GM19395 (cell line): ENCODE results near the gene MRGPRF.

Experiments
- ATAC-seq: cut with Tn5 transposase; IDR thresholded peaks from one replicate; pipeline ENCODE4 v1.9.1; 2021; ENCODE audit warnings: mild to moderate bottlenecking, moderate library complexity; ENCODE audit not compliant: unreplicated experiment

MRGPRF gene

GRCh38 chr11:69050592-69051380 lies 37.7 kb upstream of the MRGPRF start:
- ATAC-seq = no peak

DNA sequence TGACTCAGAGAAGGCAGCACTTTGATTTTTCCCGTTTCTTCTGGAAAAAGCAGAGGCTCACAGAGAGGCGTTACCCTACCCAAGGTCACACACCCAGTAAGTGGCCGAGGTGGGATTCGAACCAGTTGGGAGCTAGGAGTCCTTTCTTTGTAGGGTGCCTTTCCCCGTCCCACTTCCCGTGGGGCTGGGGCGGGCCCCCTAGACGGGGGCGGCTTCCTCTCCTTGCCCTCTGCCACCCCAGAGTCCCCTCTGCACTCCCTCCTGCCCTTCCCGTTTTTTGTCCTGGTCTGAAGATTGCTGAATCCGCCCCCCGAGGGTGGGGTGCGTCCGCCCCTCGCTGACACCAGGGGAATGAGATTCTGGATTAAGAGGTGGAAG lies 36.4 kb upstream of the MRGPRF start:
- ATAC-seq = no peak

DNA sequence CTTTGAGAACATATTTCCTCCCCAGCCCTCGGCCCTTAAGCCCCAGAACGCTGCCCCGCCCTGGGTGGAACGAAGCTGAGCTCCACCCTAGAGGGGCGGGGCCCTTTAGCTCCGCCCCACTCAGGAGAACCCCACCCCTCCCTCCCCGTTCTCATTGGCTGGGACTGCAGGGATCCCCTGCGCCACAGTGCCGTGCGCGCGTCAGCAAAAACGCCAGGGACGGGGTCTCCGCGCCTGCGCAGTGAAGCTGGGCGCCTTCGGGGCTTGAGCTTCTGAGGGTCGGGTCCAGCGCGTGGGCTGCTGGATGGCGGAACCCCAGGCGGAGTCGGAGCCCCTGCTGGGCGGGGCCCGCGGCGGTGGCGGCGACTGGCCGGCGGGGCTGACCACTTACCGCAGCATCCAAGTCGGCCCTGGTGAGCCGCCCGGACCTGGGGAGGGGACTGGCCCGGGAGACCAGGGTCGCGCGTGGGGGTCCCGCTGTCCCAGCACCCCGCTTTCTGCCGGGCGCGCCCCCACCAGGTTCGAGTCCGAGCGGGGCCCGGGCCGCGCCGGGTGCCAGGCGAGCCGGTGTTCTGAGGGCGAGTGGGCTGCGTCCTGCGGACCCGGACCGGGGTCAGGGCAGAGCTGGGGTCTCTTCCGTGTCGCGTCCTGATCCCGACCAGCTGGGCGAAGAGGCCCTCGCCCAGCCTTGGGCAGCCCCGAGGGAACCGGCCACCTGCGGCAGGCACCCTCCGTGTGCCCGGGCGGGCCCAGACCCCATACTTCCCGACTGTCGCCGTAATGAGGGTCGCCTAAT lies 35.8 kb upstream of the MRGPRF start, which contains the start of gene TPCN2:
Gene TPCN2 (plus strand): TSS at position 239 of the 796 bp plus-strand sequence. CDS start 66 bp downstream, at position 305.
- ATAC-seq = peak; percentile 84

- ATAC-seq = no peak
These were observed 35.1 kb upstream of the MRGPRF start for GRCh38 chr11:69048031-69048693.

DNA sequence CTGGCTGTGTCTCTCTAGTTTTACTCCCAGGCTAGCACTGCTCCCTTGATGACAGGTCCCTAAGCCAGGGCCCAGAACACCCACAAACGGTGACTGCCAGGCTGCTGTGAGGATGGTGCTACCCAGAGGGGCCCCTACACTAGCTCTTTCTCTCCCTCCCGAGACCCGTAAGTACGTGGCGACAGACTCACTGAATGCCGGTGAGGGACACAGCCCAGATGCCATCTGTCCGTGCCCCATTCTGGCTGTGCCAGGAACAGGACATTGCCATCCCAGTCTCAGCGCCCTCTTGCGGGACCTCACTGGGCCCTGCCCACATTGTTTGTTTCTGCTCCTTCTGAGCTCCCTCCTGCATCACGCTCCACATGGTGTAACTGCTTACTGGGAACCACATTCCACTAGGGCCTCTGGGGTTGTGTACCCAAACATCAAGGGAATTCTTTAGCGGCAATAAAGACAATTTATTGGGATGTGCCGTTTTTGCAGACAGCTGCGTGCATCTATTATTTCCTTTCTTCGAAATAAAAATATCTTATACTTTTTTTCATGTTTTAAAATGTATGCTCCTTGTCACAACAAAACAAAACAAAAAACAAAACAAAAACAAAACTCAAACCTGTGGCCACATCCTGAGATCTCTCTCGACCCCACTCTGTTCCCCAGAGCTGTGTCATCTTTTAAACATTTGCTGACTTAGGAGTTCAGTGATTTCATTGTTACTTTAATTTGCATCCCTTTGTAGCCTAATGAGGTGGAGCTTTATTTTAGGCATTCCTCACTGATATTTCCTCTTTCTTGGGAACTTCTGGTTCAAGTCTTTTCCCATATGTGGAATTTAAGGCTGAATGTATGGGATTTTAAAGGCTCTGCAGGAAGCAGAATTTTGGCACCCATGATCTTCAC lies 31.3 kb upstream of the MRGPRF start:
- ATAC-seq = no peak

DNA sequence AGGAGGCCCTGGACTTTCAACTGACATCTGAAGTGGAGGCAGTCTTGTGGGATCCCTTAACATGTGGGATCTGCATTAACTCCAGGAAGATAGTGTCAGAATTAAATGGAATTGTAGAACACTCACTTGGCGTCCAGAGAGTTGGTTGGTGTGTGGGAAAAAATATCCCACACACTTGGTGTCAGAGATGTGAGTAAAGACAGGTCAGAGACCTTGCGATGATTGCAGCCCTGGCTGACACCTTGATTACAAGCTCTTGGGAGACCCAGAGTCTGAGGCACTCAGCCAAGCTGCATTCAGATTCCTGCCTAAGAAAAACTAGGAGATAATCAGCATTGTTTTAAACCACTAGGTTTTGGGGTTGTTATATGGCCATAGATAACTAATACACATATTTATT lies 28.5 kb upstream of the MRGPRF start:
- no peak for ATAC-seq

DNA sequence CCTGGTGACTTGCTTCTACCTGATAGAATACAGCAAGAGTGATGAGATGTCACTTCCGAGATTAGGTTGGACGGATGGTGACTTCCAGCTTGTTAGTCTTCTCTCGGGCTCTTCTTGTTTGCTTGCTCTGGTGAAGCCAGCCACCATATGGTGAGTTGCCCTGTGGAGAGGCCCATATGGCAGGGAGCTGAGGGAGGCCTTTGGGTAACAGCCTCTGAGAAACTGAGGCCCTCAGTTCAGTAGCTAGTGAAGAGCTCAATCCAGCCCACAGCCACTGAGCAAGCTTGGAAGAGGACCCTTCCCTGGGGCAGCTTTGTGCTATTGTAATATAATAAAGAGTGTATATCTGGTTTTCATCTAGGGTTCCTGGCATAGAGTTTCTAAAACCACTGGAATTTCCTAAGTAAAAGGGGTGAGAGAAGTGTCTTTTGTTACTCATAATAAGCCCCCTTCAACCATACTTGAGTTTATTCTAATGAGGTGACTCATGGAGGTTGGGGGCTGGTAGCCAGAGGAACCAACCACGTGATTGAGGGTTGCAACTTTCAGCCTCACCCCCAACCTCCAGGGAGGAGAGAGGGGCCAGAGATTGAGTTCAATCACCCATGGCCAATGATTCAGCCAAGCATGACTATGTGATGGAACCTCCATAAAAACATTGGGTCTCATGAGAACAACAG lies 27.7 kb upstream of the MRGPRF start:
- ATAC-seq = no peak

DNA sequence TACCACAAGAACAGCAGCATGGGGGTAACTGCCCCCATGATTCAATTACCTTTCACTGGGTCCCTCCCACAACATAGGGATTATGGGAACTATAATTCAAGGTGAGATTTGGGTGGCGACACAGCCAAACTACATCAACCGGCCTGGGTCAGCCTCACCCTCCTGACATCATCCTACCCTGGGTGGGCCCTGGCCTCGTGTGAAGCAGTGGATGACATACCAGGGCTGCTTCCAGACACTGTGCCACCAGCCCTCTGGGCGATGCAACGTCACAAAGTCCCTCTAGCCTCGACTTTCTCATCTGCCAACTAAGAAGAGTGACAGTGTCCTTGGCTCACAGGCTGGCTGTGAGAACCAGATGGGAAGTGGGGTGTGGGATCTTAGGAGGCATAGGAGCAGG lies 27.0 kb upstream of the MRGPRF start:
- ATAC-seq = no peak

DNA sequence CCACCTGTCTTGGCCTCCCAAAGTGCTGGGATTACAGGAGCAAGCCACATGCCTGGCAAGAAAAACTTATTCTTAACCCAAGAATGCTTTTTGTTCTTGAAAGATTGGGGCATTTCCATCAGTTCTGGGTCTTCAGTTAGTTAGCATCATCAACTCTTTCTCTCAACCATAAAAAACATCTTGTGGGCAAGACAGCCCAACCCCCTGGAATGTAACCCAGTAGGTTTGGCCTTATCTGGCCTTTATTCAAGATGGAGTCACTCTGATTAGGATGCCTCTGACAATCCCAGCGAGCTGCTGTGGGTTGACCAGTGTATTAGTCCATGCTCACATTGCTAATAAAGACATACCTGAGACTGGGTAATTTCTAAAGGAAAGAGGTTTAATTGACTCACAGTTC lies 26.5 kb upstream of the MRGPRF start:
- ATAC-seq = no peak

DNA sequence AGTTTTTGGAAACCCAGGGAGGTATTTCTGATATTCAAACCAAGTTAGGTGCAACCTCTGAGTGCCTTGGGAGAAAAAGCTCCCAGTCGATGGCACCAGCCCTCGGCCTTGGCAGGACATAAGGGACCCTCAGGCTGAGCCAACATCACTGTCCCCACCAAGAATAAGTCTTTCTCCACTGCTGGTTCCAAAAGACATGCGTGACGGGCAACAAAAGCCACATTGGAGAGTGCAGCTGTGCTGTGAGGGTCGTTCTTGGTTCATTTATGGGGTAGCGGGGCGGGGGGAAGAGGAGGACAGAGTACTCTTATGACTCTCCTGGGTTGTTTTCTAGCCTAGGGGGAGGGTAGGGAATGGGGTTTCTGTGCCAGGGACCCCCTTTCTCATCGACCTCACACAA lies 24.5 kb upstream of the MRGPRF start:
- no peak for ATAC-seq

DNA sequence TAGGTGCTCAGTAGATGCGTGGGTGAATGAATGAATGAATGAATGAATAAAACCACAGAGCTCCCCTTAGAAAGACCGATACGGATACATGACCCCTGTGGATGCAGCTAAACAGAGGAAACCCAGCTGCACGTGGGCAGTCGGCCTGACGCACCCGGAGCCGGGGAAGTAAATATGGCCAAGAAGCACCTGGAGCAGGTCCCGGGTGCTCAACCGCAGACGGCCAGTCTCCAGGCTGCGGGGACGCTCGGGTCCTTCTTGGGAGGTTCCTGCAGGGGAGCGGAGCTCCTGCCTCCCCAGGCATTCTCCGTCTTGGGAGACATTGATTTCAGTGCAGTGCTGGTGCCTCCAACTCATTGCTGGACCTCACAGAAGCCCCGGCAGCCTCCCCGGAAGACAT lies 24.0 kb upstream of the MRGPRF start:
- no peak for ATAC-seq

- ATAC-seq = no peak
These were observed 22.9 kb upstream of the MRGPRF start for GRCh38 chr11:69035946-69036340.

GRCh38 chr11:69035150-69035945 lies 22.3 kb upstream of the MRGPRF start:
- ATAC-seq = no peak

DNA sequence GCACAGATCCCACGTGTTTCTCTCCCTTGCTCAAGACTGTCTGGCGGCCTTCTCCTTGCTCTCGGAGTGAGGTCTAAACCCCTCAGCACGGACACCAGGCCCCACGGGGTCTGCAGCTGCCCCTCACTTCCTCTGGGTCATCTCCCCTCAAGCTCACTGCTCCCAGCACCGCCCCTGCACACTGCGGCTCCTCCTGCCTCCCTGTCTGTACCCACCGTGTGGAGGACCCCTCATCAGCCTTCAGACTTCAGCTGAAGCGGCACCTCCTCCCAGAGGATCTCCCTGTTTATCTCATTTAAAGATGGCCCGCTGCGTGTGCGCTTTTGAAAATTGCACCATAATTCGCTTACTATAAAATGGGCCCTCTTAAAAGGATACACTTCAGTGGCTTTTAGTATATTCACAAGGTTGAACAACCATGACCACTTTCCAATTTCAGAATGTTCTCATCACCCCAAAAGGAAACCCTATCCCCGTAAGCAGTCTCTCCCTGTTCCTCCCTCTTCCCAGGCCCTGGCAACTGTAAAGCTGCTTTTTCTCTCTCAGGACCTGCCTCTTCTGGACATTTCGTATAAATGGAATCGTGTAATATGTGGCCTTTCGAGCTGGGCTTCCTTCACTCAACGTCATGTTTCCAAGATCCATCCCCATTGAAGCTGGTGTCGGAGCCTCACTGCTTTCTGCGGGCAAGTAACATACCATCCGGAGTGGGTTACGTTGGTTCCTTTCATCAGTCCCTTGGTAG lies 21.2 kb upstream of the MRGPRF start:
- no peak for ATAC-seq

GRCh38 chr11:69033431-69033830 lies 20.4 kb upstream of the MRGPRF start:
- no peak for ATAC-seq

- ATAC-seq = no peak
These were observed 19.8 kb upstream of the MRGPRF start for GRCh38 chr11:69032833-69033232.

DNA sequence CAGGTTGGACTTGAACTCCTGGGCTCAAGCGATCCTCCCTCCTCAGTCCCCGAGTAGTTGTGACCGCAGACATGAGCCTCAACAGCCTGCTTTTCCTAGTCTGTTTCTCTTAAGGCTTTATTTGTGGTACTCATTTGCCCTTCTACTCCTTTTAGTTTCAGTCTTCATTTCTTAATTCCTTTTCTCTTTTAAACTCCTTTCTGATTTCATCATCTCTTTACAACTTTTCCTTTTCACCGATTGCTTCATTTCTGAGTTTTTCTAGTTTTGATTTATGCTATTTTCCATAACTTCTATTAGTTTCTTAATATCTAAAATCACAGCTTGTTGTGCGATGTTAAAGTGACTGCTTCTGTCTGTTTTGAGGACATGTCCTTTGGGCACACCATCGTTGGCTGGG lies 17.3 kb upstream of the MRGPRF start:
- ATAC-seq = no peak

DNA sequence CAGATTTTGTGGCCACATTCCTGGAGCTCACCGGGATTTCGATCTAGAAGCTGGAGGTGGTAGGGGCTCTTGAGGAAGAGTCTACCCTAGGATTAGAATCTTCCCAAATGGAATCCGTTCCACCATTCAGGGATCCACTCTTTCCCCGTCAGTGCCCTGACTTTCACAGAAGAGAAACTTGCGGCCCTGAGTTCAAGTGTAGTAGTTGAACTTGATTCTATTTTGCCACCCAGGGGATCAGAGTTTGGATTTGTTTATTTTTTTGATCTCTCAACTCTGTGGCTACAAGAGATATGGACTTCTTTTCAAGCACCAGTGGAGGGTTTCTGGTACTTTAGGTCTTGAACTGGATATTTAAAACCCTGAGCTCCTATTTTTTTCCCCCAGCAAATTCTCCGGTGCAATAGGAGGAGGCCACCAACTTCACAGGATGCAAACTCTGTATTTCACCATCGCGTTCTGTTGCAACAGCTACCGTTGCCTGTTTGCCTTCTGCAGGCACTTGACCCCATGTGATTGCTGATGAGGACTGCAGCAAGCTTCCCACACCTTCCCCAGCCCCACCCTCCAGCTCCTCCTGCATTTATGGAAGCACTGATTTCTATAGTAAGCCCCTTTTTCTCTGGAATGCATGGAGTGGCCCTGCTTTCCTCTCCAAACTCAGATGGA lies 14.8 kb upstream of the MRGPRF start:
- no peak for ATAC-seq
